AG09309 (cell line): ENCODE measurements around the gene DVL1.

Experiments used
- DNase-seq: peaks from one replicate; pipeline ENCODE4 v3.0.0-alpha.2; 2010; ENCODE audit warnings: low read depth
- H3K4me3 ChIP-seq: 2 replicates; pipeline ENCODE4 v1.5.1; 2011; ENCODE audit warnings: mild to moderate bottlenecking, low read depth, low read length, moderate library complexity; ENCODE audit not compliant: control insufficient read depth
- CTCF ChIP-seq: IDR thresholded peaks from 2 replicates; pipeline ENCODE4 v1.5.1; 2011; ENCODE audit warnings: mild to moderate bottlenecking, low read depth, low read length, inconsistent platforms; ENCODE audit not compliant: insufficient read depth, control insufficient read depth; ENCODE audit errors: missing control alignments

Gene DVL1

GRCh38 chr1:1287288-1288110, 61.7 kb downstream of the DVL1 start:
- TF ChIP-seq CTCF, result no peak
- H3K4me3 ChIP-seq, result no peak overlapping the region
- no peak for DNase-seq

- no peak for TF ChIP-seq CTCF
Observed at GRCh38 chr1:1286313-1287261, 62.6 kb downstream of the DVL1 start.

DNA sequence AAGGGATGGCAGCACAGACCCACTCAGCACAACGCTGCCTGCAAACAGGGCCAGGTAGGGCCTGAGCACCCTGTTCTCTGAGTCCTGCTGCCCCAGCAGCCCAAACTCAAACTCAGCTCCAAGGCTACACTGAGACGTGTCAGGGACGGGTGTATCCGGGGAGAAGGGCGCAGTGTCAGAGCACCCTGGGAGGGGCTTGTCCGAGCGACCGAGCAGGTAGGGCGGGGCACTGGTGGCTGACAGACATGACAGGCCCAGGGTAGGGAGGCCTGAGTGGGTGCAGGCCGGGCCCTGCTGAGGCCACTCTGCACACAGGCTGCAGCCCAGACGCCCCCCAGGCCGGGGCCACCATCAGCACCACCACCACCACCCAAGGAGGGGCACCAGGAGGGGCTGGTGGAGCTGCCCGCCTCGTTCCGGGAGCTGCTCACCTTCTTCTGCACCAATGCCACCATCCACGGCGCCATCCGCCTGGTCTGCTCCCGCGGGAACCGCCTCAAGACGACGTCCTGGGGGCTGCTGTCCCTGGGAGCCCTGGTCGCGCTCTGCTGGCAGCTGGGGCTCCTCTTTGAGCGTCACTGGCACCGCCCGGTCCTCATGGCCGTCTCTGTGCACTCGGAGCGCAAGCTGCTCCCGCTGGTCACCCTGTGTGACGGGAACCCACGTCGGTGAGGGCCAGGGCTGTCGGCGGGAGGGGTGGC, 63.5 kb downstream of the DVL1 start:
- H3K4me3 ChIP-seq, result no peak overlapping the region
- TF ChIP-seq CTCF, result no peak
- DNase-seq, result no peak

More at GRCh38 chr1:1286313-1287261, 62.6 kb downstream of the DVL1 start:
- no peak for DNase-seq
- no peak overlapping the region for H3K4me3 ChIP-seq
